Daoy (cell line): ENCODE measurements around the gene CCDC74A. TPM values are rescaled to one million over a fixed set of nuclear protein-coding genes. Genes with fewer than 3 reads are reported as not detected.
"Not testable (repeated sequence)": the region's sequence is repeated elsewhere in the genome, so short reads cannot be mapped to it uniquely, and the experiment has no call there.

Experiments
- DNase-seq: peaks from one replicate; pipeline ENCODE4 v3.0.0-alpha.2; 2015; ENCODE audit warnings: low read depth
- total RNA-seq: library from RNA; depleted of rRNA; stranded (reverse); fragments of >200 nt; shearing (Covaris generic); gene quantifications from 2 replicates; pipeline ENCODE4 v1.2.3, GENCODE V29; 2014; rRNA removed

Gene CCDC74A
- total RNA-seq, 1 experiment from 2014 or later = 7.1 TPM

DNA sequence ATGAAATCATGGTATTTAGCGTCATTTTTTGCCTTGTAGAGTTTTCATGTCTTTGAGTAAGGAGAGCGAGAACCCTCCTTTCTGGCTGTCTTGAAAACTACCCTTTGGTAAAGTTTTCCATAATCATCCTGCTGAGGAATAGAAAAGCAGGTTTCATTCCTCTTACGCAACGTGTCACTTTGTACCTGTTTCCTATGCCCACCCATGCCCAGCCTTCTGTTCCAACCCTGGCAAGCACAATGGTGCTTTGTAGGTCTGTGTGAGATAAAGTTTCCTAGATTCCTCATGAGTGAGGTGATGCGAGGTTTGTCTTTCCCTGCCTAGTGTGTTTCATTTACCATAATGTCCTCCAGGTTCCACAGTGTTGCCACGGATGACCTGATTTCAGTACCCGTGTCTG lies 29.3 kb downstream of the CCDC74A start:
- no peak for DNase-seq

GRCh38 chr2:131557558-131558321 lies 30.1 kb downstream of the CCDC74A start:
- no peak for DNase-seq

- no peak for DNase-seq
Observed at GRCh38 chr2:131566371-131566770, 38.7 kb downstream of the CCDC74A start.

- DNase-seq = no peak
Observed at GRCh38 chr2:131567891-131568290, 40.2 kb downstream of the CCDC74A start.

DNA sequence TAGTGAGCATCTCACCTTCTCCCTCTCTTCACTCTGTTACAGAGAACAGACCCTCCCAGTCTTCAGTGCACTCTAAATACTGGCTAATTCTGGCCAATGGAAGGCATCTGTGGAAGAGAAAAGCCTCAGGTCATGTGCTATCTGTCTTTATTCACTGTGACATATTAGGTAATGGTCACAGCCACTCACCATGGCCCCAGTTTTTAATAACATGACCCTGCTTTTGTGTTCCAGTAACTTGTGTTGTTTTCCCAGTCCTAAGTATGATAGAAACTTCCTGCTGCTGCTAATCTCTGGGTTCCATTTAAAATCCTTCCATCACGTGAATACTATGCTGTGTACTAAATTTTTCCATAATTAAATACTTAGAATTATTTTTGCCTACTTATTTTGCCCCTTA lies 40.7 kb downstream of the CCDC74A start:
- not testable (repeated sequence) for DNase-seq

GRCh38 chr2:131572175-131572574 lies 44.5 kb downstream of the CCDC74A start:
- no peak for DNase-seq

DNA sequence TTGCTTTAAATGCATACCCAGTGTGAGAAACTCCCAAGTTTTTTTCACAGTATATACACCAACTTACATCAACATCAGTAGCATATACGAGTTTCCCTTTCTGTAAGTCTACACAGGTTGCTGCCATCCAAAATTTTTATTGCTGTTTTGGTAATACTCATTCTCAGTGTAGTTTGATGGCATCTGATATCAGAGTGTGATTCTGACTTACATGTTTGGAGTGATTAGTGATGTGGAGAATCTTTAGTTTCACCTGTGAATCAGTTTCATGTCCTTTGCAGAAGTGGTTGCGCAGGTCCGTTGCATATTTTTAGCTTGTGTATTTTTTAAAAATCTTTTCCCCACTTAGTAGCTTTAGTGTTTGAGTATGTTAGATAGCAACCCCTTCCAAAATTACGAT lies 50.1 kb downstream of the CCDC74A start:
- DNase-seq = no peak

- DNase-seq = no peak
Observed at GRCh38 chr2:131580187-131580586, 52.5 kb downstream of the CCDC74A start.

Other genes starting within 250 kb of the CCDC74A start
- gene RAB6D, start 163.7 kb upstream of the CCDC74A start, total RNA-seq = not detected in 2 replicates
- not detected in 2 replicates for gene TUBA3D, start 51.8 kb upstream of the CCDC74A start, total RNA-seq
- 92.6 and 121 TPM in 2 replicates for gene MZT2A, start 35.5 kb upstream of the CCDC74A start, total RNA-seq